Stomach (tissue), 9 donors: ENCODE data around the gene ATP9A. TPM values are rescaled to one million over a fixed set of nuclear protein-coding genes. Genes with fewer than 3 reads are reported as not detected.

Experiments
- DNase-seq, 2 donors: peaks; one replicate each; pipeline versions ENCODE4 v3.0.0 to v3.0.0-alpha.2; 2013 to 2019
- H3K27ac ChIP-seq, 5 donors: fragments of 200-600 bp in 4 of 5; sonication (generic) in 4 of 5; one replicate each; pipeline ENCODE4 v1.5.1; 2013 to 2019; ENCODE audit warnings: mild to moderate bottlenecking in 1 of 5, moderate library complexity in 1 of 5
- H3K27me3 ChIP-seq, 3 donors: fragments of 200-600 bp; sonication (generic); one replicate each; pipeline ENCODE4 v1.5.1; 2017 to 2019; ENCODE audit warnings: mixed run types in 1 of 3
- H3K36me3 ChIP-seq, 4 donors: fragments of 200-600 bp; sonication (generic); 1 replicate in 3 of 4; 2 replicates in 1 of 4; pipeline ENCODE4 v1.5.1; 2016 to 2019
- H3K4me1 ChIP-seq, 4 donors: fragments of 200-600 bp; sonication (generic); one replicate each; pipeline ENCODE4 v1.5.1; 2016 to 2019
- H3K4me3 ChIP-seq, 4 donors: fragments of 200-600 bp; sonication (generic) in 3 of 4; one replicate each; pipeline ENCODE4 v1.5.1; 2016 to 2019; ENCODE audit warnings: mild to moderate bottlenecking in 1 of 4
- H3K9me3 ChIP-seq, 4 donors: fragments of 200-600 bp; sonication (generic); one replicate each; pipeline ENCODE4 v1.5.1; 2016 to 2019
- EP300 ChIP-seq: sonication (generic); formaldehyde crosslinking; IDR thresholded peaks from one replicate; pipeline ENCODE4 v1.6.1; 2017; ENCODE audit warnings: antibody characterized with exemption
- POLR2A ChIP-seq, 4 donors: fragments of 450-650 bp; IDR thresholded peaks; one replicate each; pipeline ENCODE4 v1.6.1; 2016; ENCODE audit warnings: antibody characterized with exemption in 4 of 4, control low read depth in 2 of 4, mild to moderate bottlenecking in 1 of 4, moderate library complexity in 1 of 4
- POLR2AphosphoS5 ChIP-seq, 3 donors: sonication (generic); formaldehyde crosslinking; IDR thresholded peaks; one replicate each; pipeline ENCODE4 v1.6.1; 2016; ENCODE audit warnings: antibody characterized with exemption in 3 of 3
- WGBS, 5 donors: extraction: QIAGEN DNeasy Blood & Tissue Kit in 3 of 5; methylation state at CpG; one replicate each; pipeline versions ENCODE4 v1.1.5 to v1.1.7; 2013 to 2018; 5-methylcytosine and 5-hydroxymethylcytosine counted together
- intact Hi-C: fragments of 100-400 bp; cut with DNase I; formaldehyde crosslinking; loops from one replicate; pipeline ENCODE4 v1.15.1; 2023; ENCODE audit warnings: low total_unique reads
- polyA plus RNA-seq, 3 donors: library from polyadenylated mRNA; stranded (reverse); fragments of 200-250 nt; gene quantifications; one replicate each; pipeline ENCODE4 v1.2.3, GENCODE V29; 2013
- total RNA-seq, 5 donors: library from RNA; depleted of rRNA; stranded (reverse); fragments of >200 nt; gene quantifications; one replicate each; pipeline versions ENCODE4 v1.1.0 to v1.2.3, GENCODE V29; 2014 to 2016
- TF ChIP-seq, protein P1 (sequence below), 7 experiments: fragments of 450-650 bp in 4 of 7; fragments of 200-600 bp in 3 of 7; sonication (generic) in 3 of 7; IDR thresholded peaks; one replicate each; pipeline ENCODE4 v1.5.1; 2016 to 2019; ENCODE audit warnings: antibody characterized with exemption in 7 of 7, control low read depth in 2 of 7, mild to moderate bottlenecking in 1 of 7
- donor health status: healthy with polysubstance abuse.
- donor health status: Bipolar disorder and iron deficiency.
- donor health status: healthy.

ATP9A gene
- total and polyA plus RNA-seq, 8 donors = 3.2 to 58.9 (median 12.7) TPM

DNA sequence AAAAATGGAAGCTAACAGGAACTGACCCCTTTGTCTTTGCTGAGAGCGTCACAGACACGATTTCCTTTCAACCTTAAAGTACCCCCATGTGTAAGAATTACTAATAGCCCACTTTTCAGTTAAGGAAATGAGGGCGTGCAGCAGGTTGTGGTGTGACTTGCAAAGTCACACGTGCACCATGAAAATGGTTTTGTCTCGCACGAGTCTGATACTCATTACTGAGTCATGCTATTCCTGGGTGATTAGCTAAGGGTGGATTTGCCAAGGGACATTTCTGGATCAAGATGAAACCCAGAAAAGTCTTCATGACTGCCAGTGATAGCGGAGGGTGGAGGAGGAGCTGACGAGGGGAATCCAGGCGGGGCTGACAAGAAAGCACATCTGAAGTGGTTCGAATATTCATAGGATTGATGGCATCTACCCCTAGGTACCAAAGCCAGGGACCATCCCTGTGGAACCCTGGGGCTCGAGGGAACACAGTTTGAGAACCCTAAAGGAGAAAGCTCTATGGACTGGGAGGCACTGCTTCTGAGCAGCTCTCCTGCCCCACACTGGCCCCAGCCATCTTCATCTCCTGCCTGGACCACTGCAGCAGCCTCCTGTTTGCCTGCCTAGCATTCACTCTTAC is 213.5 kb downstream of the ATP9A start:
- Histone ChIP-seq H3K4me3 (no peak overlapping the region), H3K9me3 (no peaks in the 10 kb centered on the region), H3K27me3 (peaks cover 0 to 9% (median 0%) of the 10 kb centered on the region in 3 donors), H3K4me1 (no peaks in the 10 kb centered on the region), H3K36me3 (no peaks in the 10 kb centered on the region), H3K27ac (no peak overlapping the region)
- WGBS, 5 donors = 61 to 76% (median 74%) methylated on average over 11 of the region's 11 CpGs
- TF ChIP-seq POLR2AphosphoS5 (IDR thresholded peaks at IDR 0.05) = no peak
- TF ChIP-seq POLR2A (IDR thresholded peaks at IDR 0.05) = no peak
- no peak for TF ChIP-seq EP300
- DNase-seq = no peak
- intact Hi-C loops = no loop called here

DNA sequence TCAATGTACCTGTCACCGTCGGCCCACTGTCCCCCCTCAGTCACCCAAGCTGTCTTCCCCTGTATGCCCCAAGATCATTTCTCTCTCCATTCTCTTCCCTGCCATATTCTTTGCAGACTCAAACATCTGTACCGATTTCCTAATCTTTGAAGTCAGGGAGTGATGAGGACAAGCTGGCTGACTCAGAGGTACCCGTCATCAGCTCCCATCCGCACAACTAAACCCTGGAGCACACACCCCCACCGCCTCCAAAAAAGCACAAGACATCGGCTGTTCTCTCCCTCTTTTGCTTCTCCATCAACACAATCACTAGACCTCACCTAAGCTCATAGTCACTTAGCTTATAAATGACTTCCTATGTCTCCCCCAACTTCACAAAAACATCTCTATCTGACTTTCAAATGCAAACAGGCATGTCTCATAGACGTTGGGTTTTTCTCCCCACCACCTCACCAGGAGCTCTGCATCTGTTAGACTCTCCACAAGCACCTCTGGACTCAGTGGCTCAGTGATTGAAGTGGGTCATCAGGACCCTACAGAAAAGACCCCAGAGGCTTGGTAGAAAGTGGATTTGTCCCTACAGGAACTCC is 214.2 kb downstream of the ATP9A start:
- Histone ChIP-seq H3K4me1 (no peaks in the 10 kb centered on the region), H3K27me3 (peaks cover 0 to 3% (median 0%) of the 10 kb centered on the region in 3 donors), H3K36me3 (no peaks in the 10 kb centered on the region), H3K27ac (no peak overlapping the region), H3K4me3 (no peak overlapping the region), H3K9me3 (no peaks in the 10 kb centered on the region)
- TF ChIP-seq POLR2AphosphoS5 (IDR thresholded peaks at IDR 0.05) = no peak
- no peak for TF ChIP-seq EP300
- TF ChIP-seq POLR2A (IDR thresholded peaks at IDR 0.05) = no peak
- TF ChIP-seq, protein P1, sequence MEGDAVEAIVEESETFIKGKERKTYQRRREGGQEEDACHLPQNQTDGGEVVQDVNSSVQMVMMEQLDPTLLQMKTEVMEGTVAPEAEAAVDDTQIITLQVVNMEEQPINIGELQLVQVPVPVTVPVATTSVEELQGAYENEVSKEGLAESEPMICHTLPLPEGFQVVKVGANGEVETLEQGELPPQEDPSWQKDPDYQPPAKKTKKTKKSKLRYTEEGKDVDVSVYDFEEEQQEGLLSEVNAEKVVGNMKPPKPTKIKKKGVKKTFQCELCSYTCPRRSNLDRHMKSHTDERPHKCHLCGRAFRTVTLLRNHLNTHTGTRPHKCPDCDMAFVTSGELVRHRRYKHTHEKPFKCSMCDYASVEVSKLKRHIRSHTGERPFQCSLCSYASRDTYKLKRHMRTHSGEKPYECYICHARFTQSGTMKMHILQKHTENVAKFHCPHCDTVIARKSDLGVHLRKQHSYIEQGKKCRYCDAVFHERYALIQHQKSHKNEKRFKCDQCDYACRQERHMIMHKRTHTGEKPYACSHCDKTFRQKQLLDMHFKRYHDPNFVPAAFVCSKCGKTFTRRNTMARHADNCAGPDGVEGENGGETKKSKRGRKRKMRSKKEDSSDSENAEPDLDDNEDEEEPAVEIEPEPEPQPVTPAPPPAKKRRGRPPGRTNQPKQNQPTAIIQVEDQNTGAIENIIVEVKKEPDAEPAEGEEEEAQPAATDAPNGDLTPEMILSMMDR (IDR thresholded peaks at IDR 0.05) = no peak
- DNase-seq = no peak
- 66 to 72% (median 69%) methylated on average over 8 of the region's 8 CpGs for WGBS, 5 donors
- intact Hi-C loops = no loop called here

DNA sequence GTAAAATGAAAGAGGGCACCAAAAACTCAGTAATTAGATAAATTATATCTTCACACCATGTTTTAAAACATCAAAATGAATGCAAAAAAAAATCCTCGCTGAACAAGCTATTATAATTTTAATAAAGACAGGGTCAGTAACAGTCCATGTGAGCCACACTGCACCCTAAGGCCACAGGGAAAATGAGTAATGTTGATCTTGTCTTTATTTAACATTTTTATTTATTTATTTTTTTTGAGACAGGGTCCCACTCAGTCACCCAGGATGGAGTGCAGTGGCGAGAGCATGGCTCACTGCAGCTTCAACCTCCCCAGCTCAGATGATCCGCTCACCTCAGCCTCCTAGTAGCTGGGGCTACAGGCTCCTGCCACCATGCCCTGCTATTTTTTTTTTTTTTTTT is 217.0 kb downstream of the ATP9A start:
- WGBS, 5 donors = 90 to 97% (median 93%) methylated on average over 3 of the region's 3 CpGs
- no peak for DNase-seq
- Histone ChIP-seq H3K36me3 (no peaks in the 10 kb centered on the region), H3K4me3 (no peak overlapping the region), H3K27me3 (no peaks in the 10 kb centered on the region), H3K9me3 (no peaks in the 10 kb centered on the region), H3K27ac (no peak overlapping the region), H3K4me1 (no peaks in the 10 kb centered on the region)
- TF ChIP-seq, protein P1 (IDR thresholded peaks at IDR 0.05) = no peak
- no peak for TF ChIP-seq POLR2AphosphoS5 (IDR thresholded peaks at IDR 0.05)
- no peak for TF ChIP-seq POLR2A (IDR thresholded peaks at IDR 0.05)
- no peak for TF ChIP-seq EP300
- intact Hi-C loops = no loop called here

DNA sequence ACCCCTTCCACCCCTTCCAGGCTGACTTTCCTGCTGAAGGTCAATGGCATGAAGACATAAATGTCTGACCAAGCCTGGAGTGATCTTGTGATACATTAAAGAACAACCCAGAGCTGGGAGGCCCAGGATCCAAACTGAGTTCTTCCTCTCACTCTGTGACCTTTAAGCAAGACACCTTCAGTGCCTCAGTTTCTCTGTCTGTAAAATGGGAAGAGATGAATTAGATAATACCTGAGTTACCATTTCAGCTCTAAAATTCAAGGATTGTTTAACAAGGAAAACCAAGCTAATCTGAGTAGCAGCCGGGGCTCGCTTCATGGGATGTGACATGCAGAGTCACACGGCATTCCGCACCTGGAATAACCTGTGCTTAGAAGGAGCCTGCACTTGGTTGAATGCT is 218.7 kb downstream of the ATP9A start:
- WGBS, 5 donors = 96 to 98% (median 98%) methylated on average over 4 of the region's 4 CpGs

More for the DNA sequence above, 218.7 kb downstream of the ATP9A start:
- H3K4me1 ChIP-seq = no peaks in the 10 kb centered on the region
- H3K9me3 ChIP-seq = no peaks in the 10 kb centered on the region
- no peak overlapping the region for H3K4me3 ChIP-seq
- no peak for TF ChIP-seq EP300
- TF ChIP-seq POLR2AphosphoS5 (IDR thresholded peaks at IDR 0.05) = no peak
- TF ChIP-seq, protein P1 (IDR thresholded peaks at IDR 0.05) = no peak
- TF ChIP-seq POLR2A (IDR thresholded peaks at IDR 0.05) = no peak
- intact Hi-C loops = no loop called here
- no peaks in the 10 kb centered on the region for H3K36me3 ChIP-seq
- no peak for DNase-seq
- no peak overlapping the region for H3K27ac ChIP-seq
- no peaks in the 10 kb centered on the region for H3K27me3 ChIP-seq
